Measurements from ENCODE around the gene MED12. TPM values are rescaled to one million over a fixed set of nuclear protein-coding genes. Genes with fewer than 3 reads are reported as not detected.

The MED12 gene
- total RNA-seq: 10 to 100 TPM; 49.2 to 52.0 TPM

- CTCF ChIA-PET: interaction anchor here (1.4 to 3.3 kb wide), 5 partner anchors 11 to 63 kb away, joined by 3 to 19 read pairs (median 5); no protein-coding TSS in a partner anchor
- Mint-ChIP-seq H3K27me3 (no peaks in the 10 kb centered on the region), H3K9me3 (no peaks in the 10 kb centered on the region), H3K27ac (peak within 1 kb of the TSS; percentile 85), H3K4me3 (peak within 1 kb of the TSS; percentile 79), H3K36me3 (ENCODE audit: low read depth) (peaks cover 13% of the 10 kb centered on the region), H3K4me1 (ENCODE audit: low read depth) (peaks cover 28% of the 10 kb centered on the region)
- POLR2A ChIA-PET: interaction anchor here (0.8 to 2.1 kb wide), 9 partner anchors 11 to 248 kb away, joined by 3 to 9 read pairs (median 4); partner anchors contain the start of genes CXorf65 and NONO
- intact Hi-C loops (cut with micrococcal nuclease): no loop called here
- DNase-seq (peak; percentile 92), ATAC-seq (peak; percentile 99)
- no peak for TF ChIP-seq CTCF (IDR thresholded peaks at IDR 0.05)
Measured at GRCh38 chrX:71118032-71118984, at the start of gene MED12. MED12 (plus strand) TSS chrX:71118596; CDS start chrX:71118755, 159 bp downstream.

GRCh38 chrX:71070531-71070930 is 47.9 kb upstream of the MED12 start:
- H3K9me3 Mint-ChIP-seq: no peaks in the 10 kb centered on the region
- H3K36me3 Mint-ChIP-seq (ENCODE audit: low read depth): peaks cover 6% of the 10 kb centered on the region
- TF ChIP-seq CTCF (IDR thresholded peaks at IDR 0.05): no peak
- H3K27ac Mint-ChIP-seq: no peak overlapping the region
- intact Hi-C loops (cut with micrococcal nuclease): no loop called here
- ChIA-PET CTCF (interaction anchor here (1.3 kb wide), 1 partner anchor 60 kb away, joined by 3 read pairs; no protein-coding TSS in a partner anchor), POLR2A (no interaction called here)
- no peaks in the 10 kb centered on the region for H3K27me3 Mint-ChIP-seq
- peaks cover 12% of the 10 kb centered on the region for H3K4me1 Mint-ChIP-seq (ENCODE audit: low read depth)
- ATAC-seq (no peak), DNase-seq (no peak)
- H3K4me3 Mint-ChIP-seq: no peak overlapping the region

- no peak for DNase-seq
- Mint-ChIP-seq H3K4me1 (ENCODE audit: low read depth) (peaks cover 8% of the 10 kb centered on the region), H3K27ac (no peak overlapping the region), H3K27me3 (no peaks in the 10 kb centered on the region), H3K4me3 (no peak overlapping the region), H3K36me3 (ENCODE audit: low read depth) (no peaks in the 10 kb centered on the region), H3K9me3 (no peaks in the 10 kb centered on the region)
- no peak for ATAC-seq
- intact Hi-C loops (cut with micrococcal nuclease): no loop called here
- POLR2A ChIA-PET: no interaction called here
- no peak for TF ChIP-seq CTCF (IDR thresholded peaks at IDR 0.05)
- CTCF ChIA-PET: interaction anchor here (1.0 kb wide), 1 partner anchor 21 kb away, joined by 3 read pairs; no protein-coding TSS in a partner anchor
Measured at GRCh38 chrX:71081330-71082123, 36.9 kb upstream of the MED12 start.

GRCh38 chrX:71082124-71082647 is 36.2 kb upstream of the MED12 start:
- Mint-ChIP-seq H3K4me1 (ENCODE audit: low read depth) (peaks cover 8% of the 10 kb centered on the region), H3K4me3 (no peak overlapping the region), H3K36me3 (ENCODE audit: low read depth) (no peaks in the 10 kb centered on the region), H3K27me3 (no peaks in the 10 kb centered on the region), H3K27ac (no peak overlapping the region), H3K9me3 (no peaks in the 10 kb centered on the region)
- POLR2A ChIA-PET: no interaction called here
- CTCF ChIA-PET: interaction anchor here (1.0 kb wide), 1 partner anchor 20 kb away, joined by 3 read pairs; no protein-coding TSS in a partner anchor
- intact Hi-C loops (cut with micrococcal nuclease): no loop called here
- no peak for DNase-seq
- no peak for TF ChIP-seq CTCF (IDR thresholded peaks at IDR 0.05)
- ATAC-seq: no peak
